Measurements from ENCODE around the gene RSPH6A.
"Not testable (repeated sequence)": the region's sequence is repeated elsewhere in the genome, so short reads cannot be mapped to it uniquely, and the experiment has no call there.

The RSPH6A gene

DNA sequence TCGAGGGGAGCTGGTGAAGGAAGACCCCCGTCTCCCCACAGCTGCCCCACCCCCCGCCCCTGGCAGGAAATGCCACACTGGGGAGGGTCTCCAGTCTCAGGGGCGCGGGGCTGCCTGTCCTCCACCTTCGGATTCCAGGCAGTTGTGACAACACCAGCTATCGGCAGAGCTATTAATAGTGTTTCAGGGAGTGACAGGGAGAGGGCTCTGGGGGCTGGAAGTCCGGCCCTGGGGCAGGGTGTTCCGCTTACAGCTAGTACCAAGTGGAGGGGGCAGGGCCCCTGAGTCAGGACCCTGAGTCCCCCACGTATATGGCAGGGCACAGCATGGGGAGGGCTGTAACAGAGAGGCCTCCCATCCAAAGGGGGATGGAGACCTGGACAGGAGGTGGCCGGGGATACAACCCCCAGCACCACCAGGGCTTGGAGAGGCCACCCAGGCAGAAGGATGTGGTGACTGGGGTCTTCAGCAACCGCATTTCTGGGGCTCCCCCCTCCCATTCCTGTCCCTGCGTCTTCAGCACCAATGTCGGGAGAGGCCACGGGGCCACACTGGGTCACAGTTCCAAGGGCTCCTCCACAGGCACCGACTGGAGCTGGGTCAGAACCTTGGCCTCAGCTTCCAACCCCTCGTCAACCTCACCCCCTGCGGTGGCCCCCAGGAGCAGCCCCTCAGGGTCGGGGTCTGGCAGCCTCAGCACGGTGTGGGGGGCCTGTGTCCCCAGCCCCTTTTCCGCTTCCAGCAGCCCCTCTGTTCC is 50.0 kb downstream of the RSPH6A start:
- DNase-seq (ENCODE audit: low read depth) = no peak

DNA sequence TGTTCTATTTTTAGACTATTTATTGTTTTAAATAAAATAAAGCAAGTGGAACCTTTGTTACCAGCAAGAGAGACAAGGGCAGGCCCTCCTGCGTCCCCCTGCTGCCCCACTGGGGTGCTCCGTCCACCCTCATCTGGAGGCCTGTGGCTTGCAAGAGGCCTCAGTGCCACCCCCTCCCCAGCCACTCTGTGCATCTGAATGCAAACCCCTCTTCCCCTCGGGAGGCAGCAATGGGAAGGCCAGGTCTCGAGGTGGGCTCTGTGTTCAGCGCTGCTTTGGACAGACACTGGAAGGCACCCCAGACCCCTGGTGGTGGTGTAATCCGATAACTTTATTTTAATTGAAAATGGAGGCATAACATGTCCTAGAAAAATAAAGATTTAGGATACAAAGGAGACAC is 50.6 kb downstream of the RSPH6A start:
- no peak for DNase-seq (ENCODE audit: low read depth)

DNA sequence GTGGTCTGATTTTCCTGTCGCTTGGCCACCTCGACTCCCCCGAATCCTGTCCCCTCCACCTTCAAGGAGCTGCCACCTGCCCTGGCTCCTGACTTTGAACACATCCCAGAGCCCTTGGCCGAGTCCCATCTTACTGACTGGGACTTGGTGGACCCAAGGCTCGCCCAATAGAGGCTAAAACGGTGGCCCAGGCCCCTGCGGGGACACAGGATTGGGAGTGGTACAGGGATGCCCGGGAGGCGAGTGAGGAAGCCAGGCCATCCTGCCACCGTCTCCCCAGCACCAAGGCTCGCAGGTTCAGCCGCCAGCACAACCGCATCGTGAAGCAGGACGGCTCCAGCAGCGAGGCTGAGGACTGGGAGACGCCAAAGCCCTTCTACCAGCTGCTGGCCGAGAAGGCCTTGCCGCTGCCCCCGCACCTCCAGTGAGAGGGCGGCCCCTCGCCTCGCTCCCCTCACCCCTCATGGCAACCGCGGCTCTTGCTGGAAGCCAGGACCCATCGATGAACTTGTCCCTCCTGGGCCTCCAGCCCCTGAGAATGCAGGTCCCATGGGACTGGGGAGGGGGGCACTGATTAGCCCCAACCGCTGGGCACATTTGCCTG is 51.3 kb downstream of the RSPH6A start:
- no peak for DNase-seq (ENCODE audit: low read depth)

DNA sequence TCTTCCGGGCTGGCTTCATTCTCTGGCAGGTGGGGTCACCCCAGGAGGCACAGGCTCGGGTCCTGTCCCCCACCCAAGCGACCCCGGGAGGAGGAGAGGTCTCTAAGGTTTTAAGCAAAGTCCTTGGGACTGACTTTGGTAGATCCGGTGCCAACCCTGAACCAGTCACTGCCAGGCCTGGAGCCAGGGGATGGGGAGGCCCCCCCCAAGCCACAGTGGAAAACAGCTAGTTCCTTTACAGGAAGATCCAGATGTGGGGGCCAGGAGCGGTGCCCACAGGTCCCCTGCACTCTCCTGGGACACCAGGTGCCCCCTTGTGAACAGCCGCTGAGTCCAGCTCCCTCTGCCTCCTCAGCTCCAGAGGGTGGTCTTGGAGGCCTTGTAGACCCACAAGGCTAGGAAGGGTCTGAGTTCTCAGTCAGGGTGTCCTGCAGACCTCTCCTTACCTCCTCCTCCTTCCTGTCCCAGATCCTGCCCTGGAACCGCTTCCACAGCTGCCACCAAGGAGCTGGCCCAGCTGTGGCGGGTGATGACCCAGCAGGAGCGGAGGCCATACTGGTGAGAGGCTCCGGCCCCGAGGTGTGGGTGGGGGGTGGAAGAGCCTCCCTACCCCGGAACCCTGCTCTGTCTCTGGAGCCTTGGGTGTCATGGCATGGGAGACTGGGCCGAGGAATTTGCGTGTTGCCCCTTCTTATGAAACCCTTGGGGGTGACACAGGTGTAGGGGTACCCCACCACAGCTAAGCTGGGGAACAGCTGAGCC is 52.1 kb downstream of the RSPH6A start:
- no peak for DNase-seq (ENCODE audit: low read depth)

DNA sequence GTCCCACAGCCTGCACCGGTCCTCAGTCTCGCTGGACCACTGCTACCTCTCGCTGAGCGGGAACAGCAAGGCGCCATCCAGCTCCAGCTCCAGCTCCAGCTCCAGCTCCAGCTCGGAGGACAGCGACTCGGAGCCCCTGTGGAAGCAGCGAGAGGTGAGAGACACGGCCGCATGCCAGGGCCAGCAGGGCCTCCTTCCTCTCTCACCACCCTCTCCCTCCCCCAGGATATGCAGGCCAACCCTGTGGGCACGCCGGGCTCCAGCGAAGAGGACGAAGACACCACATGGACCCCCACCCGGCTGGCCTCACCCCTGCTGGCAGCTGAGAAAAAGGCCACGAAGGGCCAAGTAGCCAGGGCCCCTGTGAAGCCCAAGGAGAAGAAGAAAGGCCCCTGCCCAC is 53.4 kb downstream of the RSPH6A start:
- DNase-seq (ENCODE audit: low read depth) = no peak

DNA sequence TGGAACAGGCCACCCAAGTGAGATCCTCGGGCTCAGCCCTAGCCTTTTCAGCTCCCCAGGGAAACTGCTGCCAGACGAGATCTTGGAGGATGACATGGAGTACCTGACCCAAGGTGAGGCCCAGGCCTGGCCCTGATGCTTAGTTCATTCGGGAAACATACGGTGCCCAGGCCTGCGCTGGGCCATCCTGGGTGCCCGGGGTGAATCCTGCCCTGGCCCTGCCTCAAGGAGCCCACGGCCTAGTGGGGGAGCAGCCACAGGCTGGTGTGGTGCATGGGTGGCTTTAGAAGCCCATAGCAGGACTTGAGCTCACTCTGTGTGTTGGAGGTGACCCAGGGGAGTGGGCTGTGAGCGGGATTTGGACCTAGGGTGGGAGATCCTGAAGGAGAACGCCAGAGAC is 56.2 kb downstream of the RSPH6A start:
- no peak for DNase-seq (ENCODE audit: low read depth)

DNA sequence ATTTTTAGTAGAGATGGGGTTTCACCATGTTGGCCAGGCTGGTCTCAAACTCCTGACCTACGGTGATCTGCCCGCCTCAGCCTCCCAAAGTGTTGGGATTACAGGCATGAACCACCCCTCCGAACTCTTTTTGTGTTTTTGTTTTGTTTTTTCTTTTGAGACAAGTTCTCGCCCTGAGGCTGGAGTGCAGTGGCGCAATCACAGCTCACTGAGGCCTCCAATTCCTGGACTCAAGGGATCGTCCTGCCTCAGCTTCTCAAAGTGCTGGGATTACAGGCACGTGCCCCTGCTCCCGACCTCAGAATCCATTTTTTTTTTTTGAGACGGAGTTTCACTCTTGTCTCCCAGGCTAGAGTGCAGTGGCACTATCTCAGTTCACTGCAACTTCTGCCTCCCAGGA is 57.4 kb downstream of the RSPH6A start:
- DNase-seq (ENCODE audit: low read depth) = no peak

DNA sequence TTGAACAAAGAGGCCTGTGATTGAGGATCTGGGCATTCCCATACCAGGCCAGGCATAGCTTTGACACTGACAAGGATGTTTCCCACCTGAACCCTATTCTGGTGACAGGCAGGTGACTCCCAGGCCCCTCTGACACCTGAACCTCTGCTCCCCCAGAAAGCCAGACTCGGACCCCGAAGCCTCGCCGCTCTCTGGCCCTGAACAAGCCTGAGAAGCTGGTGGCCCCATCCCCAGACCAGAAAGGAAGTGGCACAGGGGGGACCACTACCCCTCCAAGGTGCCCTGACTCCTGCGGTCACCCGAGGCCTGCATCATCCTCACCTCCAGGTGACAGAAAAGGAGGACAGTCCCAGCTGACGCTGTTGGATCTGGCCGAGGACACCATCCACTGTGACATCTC is 60.8 kb downstream of the RSPH6A start:
- no peak for DNase-seq (ENCODE audit: low read depth)

DNA sequence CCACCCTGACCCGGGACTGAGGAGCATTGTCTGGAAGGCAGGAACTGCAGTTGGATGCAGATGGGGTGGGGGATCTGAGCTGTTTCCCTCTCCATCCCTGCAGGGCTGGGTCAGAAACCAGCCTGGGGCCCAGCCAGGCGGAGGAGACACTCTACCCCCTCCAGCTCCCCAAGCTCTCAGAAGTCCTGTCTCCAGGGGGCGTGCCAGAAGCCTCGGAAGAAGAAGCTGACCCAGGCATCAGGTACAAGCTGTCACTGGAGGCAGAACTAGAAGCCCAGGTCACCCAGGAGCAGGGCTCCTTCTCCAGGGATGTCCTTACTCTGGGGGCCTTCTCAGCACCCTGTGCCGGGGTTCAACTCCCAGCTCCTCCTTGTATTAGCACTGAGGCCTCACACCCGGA is 61.6 kb downstream of the RSPH6A start:
- DNase-seq (ENCODE audit: low read depth) = no peak

DNA sequence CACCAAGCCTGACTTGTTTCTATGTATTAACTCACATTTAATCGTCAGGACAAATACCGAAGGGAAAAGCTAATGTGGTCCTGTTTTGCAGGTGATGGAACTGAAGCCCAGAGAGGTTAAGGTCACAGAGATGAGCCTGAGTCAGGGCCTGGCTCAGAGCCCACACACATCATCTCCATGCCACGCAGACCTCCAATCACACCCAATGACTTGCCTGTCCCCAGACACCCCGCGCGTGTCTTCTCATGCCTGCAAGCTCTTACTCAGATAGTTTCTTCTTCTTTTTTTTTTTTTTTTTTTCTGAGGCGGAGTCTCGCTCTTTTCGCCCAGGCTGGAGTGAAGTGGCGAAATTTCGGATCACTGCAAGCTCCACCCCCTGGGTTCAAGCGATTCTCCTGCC is 62.5 kb downstream of the RSPH6A start:
- DNase-seq (ENCODE audit: low read depth) = no peak

DNA sequence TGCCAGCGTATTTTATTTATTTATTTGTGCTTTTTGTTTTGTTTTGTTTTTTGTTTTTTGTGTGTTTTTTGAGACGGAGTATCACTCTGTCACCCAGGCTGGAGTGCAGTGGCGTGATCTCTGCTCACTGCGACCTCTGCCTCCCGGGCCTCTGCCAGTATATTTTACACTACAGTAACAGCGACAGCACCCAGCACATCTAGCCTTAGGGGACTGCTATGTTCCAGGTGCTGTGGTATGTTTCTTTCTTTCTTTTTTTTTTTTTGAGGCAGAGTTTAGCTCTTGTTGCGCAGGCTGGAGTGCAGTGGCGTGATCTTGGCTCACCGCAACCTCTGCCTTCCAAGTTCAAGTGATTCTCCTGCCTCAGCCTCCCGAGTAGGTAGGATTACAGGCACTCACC is 63.6 kb downstream of the RSPH6A start:
- not testable (repeated sequence) for DNase-seq (ENCODE audit: low read depth)

DNA sequence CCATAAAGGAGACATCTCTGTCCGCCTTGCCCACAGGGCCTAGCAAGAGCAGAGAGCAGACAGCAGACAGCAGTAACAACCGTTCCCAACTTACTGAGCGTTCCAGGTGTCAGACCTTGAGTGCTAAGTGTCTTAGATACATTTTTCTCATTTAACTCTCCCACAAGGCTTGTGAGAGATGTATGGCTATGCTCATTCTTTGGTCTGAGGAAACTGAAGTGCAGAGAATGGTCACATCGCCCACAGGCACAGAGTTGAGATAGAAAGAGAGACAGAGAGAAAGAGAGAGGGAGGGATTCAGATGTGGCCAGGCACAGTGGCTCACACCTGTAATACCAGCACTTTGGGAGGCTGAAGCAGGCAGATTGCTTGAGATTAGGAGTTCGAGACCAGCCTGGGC is 67.6 kb downstream of the RSPH6A start:
- DNase-seq (ENCODE audit: low read depth) = no peak

DNA sequence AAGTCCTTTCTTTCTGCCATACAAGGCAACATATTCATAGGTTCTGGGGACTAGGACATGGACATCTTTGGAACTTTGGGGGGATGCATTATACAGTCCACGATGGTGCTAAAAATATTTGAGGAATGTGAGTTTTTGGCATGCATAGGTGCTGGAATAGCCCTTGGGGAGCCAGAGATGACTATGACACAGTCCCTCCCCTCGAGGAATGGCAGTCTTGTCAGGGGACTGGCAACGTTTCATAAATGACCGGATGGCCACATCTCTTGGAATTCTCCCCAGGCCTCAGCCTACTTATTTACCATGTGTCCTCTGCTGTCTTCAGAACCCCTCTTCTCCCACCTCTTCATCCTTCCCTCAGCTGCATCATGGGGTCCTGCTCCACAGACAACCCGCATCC is 68.2 kb downstream of the RSPH6A start:
- DNase-seq (ENCODE audit: low read depth) = no peak

All from amniotic epithelial cell (primary cell).